NCI-H345 treated with DMSO at 0.1 percent for 48 hours (cell line): ENCODE data around the gene C3orf52.

Experiments
- DNase-seq: peaks from one replicate; lab custom pipeline; 2025; ENCODE audit not compliant: unreplicated experiment; lab: John Stamatoyannopoulos, UW

The C3orf52 gene

GRCh38 chr3:112117841-112118571, 31.8 kb downstream of the C3orf52 start:
- no peak for DNase-seq

- no peak for DNase-seq
Measured at GRCh38 chr3:112119962-112120836, 34.0 kb downstream of the C3orf52 start.

GRCh38 chr3:112121577-112122547, 35.7 kb downstream of the C3orf52 start:
- DNase-seq, result no peak

- no peak for DNase-seq
Measured at GRCh38 chr3:112122870-112123269, 36.7 kb downstream of the C3orf52 start.

GRCh38 chr3:112123548-112123947, 37.4 kb downstream of the C3orf52 start:
- no peak for DNase-seq

GRCh38 chr3:112124907-112125607, 38.9 kb downstream of the C3orf52 start:
- no peak for DNase-seq

GRCh38 chr3:112126511-112126911, 40.3 kb downstream of the C3orf52 start:
- DNase-seq, result no peak

GRCh38 chr3:112127522-112128494, 41.6 kb downstream of the C3orf52 start:
- DNase-seq, result no peak

GRCh38 chr3:112128843-112129727, 42.9 kb downstream of the C3orf52 start:
- DNase-seq, result no peak

GRCh38 chr3:112129925-112130637, 43.9 kb downstream of the C3orf52 start:
- no peak for DNase-seq

GRCh38 chr3:112130638-112130993, 44.4 kb downstream of the C3orf52 start:
- DNase-seq, result no peak

GRCh38 chr3:112131111-112131510, 44.9 kb downstream of the C3orf52 start:
- no peak for DNase-seq

GRCh38 chr3:112132088-112132487, 45.9 kb downstream of the C3orf52 start:
- no peak for DNase-seq

- no peak for DNase-seq
Measured at GRCh38 chr3:112132554-112132953, 46.4 kb downstream of the C3orf52 start.

- DNase-seq, result no peak
Measured at GRCh38 chr3:112132975-112133448, 46.8 kb downstream of the C3orf52 start, which contains the start of gene GCSAM. GCSAM (minus strand) TSS chr3:112133248; CDS start chr3:112133120, 128 bp downstream.

- no peak for DNase-seq
Measured at GRCh38 chr3:112133626-112134334, 47.6 kb downstream of the C3orf52 start.
